ENCODE measurements around the gene ZNF142. TPM values are rescaled to one million over a fixed set of nuclear protein-coding genes. Genes with fewer than 3 reads are reported as not detected.

ZNF142 gene
- total RNA-seq, 1 experiment from 2014 or later: 29.2 TPM

GRCh38 chr2:218694405-218695145 is 35.2 kb upstream of the ZNF142 start:
- ATAC-seq (no peak), DNase-seq (ENCODE audit: low read depth, low spot score) (no peak)
- H3K79me2 ChIP-seq (ENCODE audit: insufficient read depth, low read length): no peaks in the 10 kb centered on the region
- no peaks in the 10 kb centered on the region for H4K20me1 ChIP-seq (ENCODE audit: insufficient read depth)
- intact Hi-C loops (cut with micrococcal nuclease): no loop called here
- no peak overlapping the region for H3K4me2 ChIP-seq (ENCODE audit: low read length)
- ChIA-PET RAD21 (ENCODE audit: low non-redundant PET in 1 of 2, low total read pairs in 2 of 2, uncharacterized antibody in 2 of 2, unreplicated experiment in 2 of 2) (no interaction called here), CTCF (no interaction called here), POLR2A (no interaction called here)
- no peak overlapping the region for H3K4me3 ChIP-seq (replicated peaks in 1 of 2; ENCODE audit: low read depth in 1 of 2, low read length in 2 of 2)
- peaks cover 5 to 10% of the 10 kb centered on the region in 2 experiments; a peak in 2 of 4 replicates for H3K36me3 ChIP-seq (ENCODE audit: control insufficient read depth in 1 of 2, insufficient read depth in 2 of 2, low read length in 2 of 2)
- no peak overlapping the region for H3K27ac ChIP-seq (ENCODE audit: low read depth, low read length)
- no peak overlapping the region for H2AFZ ChIP-seq (ENCODE audit: low read depth, low read length, poor library complexity, severe bottlenecking)
- H3K9ac ChIP-seq (ENCODE audit: low read length): no peak overlapping the region
- TF ChIP-seq EZH2phosphoT487 (IDR thresholded peaks at IDR 0.05; ENCODE audit: borderline replicate concordance) (no peak), MAX (IDR thresholded peaks at IDR 0.05) (no peak), CBX3 (IDR thresholded peaks at IDR 0.05; ENCODE audit: low read depth) (no peak)
- no peaks in the 10 kb centered on the region for H3K4me1 ChIP-seq (ENCODE audit: control insufficient read depth in 1 of 2, insufficient read depth in 2 of 2, low read length in 2 of 2)
- H3K27me3 ChIP-seq (ENCODE audit: insufficient read depth, low read length): no peaks in the 10 kb centered on the region
- H3K9me2 ChIP-seq (ENCODE audit: insufficient read depth): no peaks in the 10 kb centered on the region
- no TSS peak for BruUV-seq (replicated peaks)
- no peaks in the 10 kb centered on the region for H3K9me3 ChIP-seq (ENCODE audit: control insufficient read depth in 1 of 2, insufficient read depth in 1 of 2, low read depth in 1 of 2, low read length in 2 of 2)

GRCh38 chr2:218691234-218691633 is 31.8 kb upstream of the ZNF142 start:
- ChIA-PET RAD21 (ENCODE audit: low non-redundant PET in 1 of 2, low total read pairs in 2 of 2, uncharacterized antibody in 2 of 2, unreplicated experiment in 2 of 2) (no interaction called here), POLR2A (no interaction called here), CTCF (no interaction called here)
- no peak for TF ChIP-seq ZNF274 (IDR thresholded peaks at IDR 0.05; ENCODE audit: low read depth, low read length)
- TF ChIP-seq FOSL1 (IDR thresholded peaks at IDR 0.05; ENCODE audit: low read depth): no peak
- no peak for TF ChIP-seq POLR2AphosphoS5 (IDR thresholded peaks at IDR 0.05; ENCODE audit: low read depth, low read length)
- no peaks in the 10 kb centered on the region for H3K9me2 ChIP-seq (ENCODE audit: insufficient read depth)
- no peaks in the 10 kb centered on the region for H3K27me3 ChIP-seq (ENCODE audit: insufficient read depth, low read length)
- no peak for DNase-seq (ENCODE audit: low read depth, low spot score)
- ATAC-seq: no peak
- H2AFZ ChIP-seq (ENCODE audit: low read depth, low read length, poor library complexity, severe bottlenecking): no peak overlapping the region
- no peaks in the 10 kb centered on the region for H3K79me2 ChIP-seq (ENCODE audit: insufficient read depth, low read length)
- intact Hi-C loops (cut with micrococcal nuclease): no loop called here
- no peak overlapping the region for H3K27ac ChIP-seq (ENCODE audit: low read depth, low read length)
- no peaks in the 10 kb centered on the region for H3K4me1 ChIP-seq (ENCODE audit: control insufficient read depth in 1 of 2, insufficient read depth in 2 of 2, low read length in 2 of 2)
- H3K9ac ChIP-seq (ENCODE audit: low read length): no peak overlapping the region
- no peaks in the 10 kb centered on the region for H3K9me3 ChIP-seq (ENCODE audit: control insufficient read depth in 1 of 2, insufficient read depth in 1 of 2, low read depth in 1 of 2, low read length in 2 of 2)
- peaks cover 4 to 10% of the 10 kb centered on the region in 2 experiments; a peak in 1 of 4 replicates for H3K36me3 ChIP-seq (ENCODE audit: control insufficient read depth in 1 of 2, insufficient read depth in 2 of 2, low read length in 2 of 2)
- H4K20me1 ChIP-seq (ENCODE audit: insufficient read depth): no peaks in the 10 kb centered on the region
- BruUV-seq (replicated peaks): no TSS peak
- no peak overlapping the region for H3K4me2 ChIP-seq (ENCODE audit: low read length)
- H3K4me3 ChIP-seq (replicated peaks in 1 of 2; ENCODE audit: low read depth in 1 of 2, low read length in 2 of 2): no peak overlapping the region
